Hepatic stellate cell (primary cell): ENCODE data around the gene S100A10.
A peak's percentile ranks its signal among the peaks of the same experiment; 100 is the strongest.

ENCODE experiments used
- DNase-seq: peaks from one replicate; pipeline ENCODE4 v3.0.0; 2011; ENCODE audit warnings: low spot score

Gene S100A10

DNA sequence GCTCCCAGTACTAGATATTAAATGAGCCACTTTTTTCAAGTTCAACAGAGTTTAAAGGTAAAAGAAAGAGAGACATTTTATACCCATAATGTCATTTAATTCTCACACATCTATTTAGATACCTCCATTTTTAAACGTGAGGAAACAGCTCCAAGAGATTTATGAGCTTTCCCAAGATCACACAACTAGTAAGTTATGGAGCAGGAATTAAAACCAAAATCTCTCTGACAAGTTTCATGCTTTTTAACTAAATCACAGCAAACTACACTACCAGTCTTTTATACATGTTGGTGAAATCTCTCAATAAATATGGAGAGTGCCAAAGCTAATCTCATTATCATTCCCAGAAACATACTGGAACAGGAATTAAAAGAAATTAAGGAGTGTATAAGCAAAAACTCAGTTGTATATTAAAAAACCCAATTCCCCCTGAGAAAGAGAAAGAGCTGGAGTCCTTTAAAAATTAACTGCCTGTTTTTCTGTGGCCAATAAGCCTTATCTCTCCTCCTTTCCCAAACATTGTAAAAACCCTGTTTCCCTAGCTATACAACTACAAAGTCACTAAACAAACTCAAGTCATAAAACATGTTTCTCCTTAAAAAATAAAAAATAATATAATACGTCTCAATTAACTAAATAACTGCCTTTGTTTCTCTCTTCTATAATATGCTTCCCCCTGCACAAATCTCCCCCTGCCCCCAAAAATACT is 57.6 kb downstream of the S100A10 start:
- DNase-seq: no peak

- DNase-seq: no peak
Measured at GRCh38 chr1:151935154-151935553, 58.5 kb downstream of the S100A10 start.

- DNase-seq: peak; percentile 40
Measured at GRCh38 chr1:151934048-151934493, 59.6 kb downstream of the S100A10 start.
